PC-3 (cell line): ENCODE data around the gene GRB10. TPM values are rescaled to one million over a fixed set of nuclear protein-coding genes. Genes with fewer than 3 reads are reported as not detected.

Source experiments
- ATAC-seq: fragments of 200-7000 bp; cut with Tn5 transposase; 2 replicates; pipeline ENCODE4 v1.9.1; 2020; ENCODE audit warnings: mild to moderate bottlenecking, moderate library complexity
- BruUV-seq: library from RNA; stranded (reverse); fragments of 400-500 nt; replicated peaks from 2 replicates; lab custom pipeline; 2021; lab: Mats Ljungman, UMichigan
- CTCF ChIA-PET: fragments of 300-600 bp; sonication (Branson Sonifier 250); formaldehyde crosslinking; loops from one replicate; lab custom pipeline; 2022; ENCODE audit warnings: antibody characterized with exemption; lab: Charles Lee
- POLR2A ChIA-PET: fragments of 300-600 bp; sonication (Branson Sonifier 250); formaldehyde crosslinking; loops from one replicate; lab custom pipeline; 2022; ENCODE audit warnings: antibody characterized with exemption; ENCODE audit not compliant: unreplicated experiment; lab: Charles Lee
- DNase-seq: peaks from one replicate; pipeline ENCODE4 v3.0.0-alpha.2; 2015
- H2AFZ ChIP-seq: fragments of 300-600 bp; sonication (generic); 2 replicates; pipeline ENCODE4 v1.6.0; 2016; ENCODE audit warnings: antibody characterized with exemption, low read length
- H3F3A ChIP-seq: fragments of 300-600 bp; sonication (generic); one replicate; pipeline ENCODE4 v1.6.0; 2017; ENCODE audit warnings: antibody characterized with exemption, low read length, control low read depth, mild to moderate bottlenecking; ENCODE audit not compliant: unreplicated experiment
- H3K27ac ChIP-seq: fragments of 300-600 bp; sonication (generic); 2 replicates; pipeline ENCODE4 v1.5.1; 2016; ENCODE audit warnings: mild to moderate bottlenecking, low read length
- H3K27me3 ChIP-seq: fragments of 300-600 bp; sonication (generic); 2 replicates; pipeline ENCODE4 v1.6.1; 2016; ENCODE audit warnings: low read length, mixed read lengths
- H3K36me3 ChIP-seq: fragments of 300-600 bp; sonication (generic); 2 replicates; pipeline ENCODE4 v1.6.1; 2016; ENCODE audit warnings: low read depth, mixed run types, low read length, mixed read lengths
- H3K4me1 ChIP-seq: fragments of 300-600 bp; sonication (generic); 2 replicates; pipeline ENCODE4 v1.5.1; 2016; ENCODE audit warnings: low read length; ENCODE audit not compliant: insufficient read depth
- H3K4me2 ChIP-seq: fragments of 300-600 bp; sonication (generic); 2 replicates; pipeline ENCODE4 v1.6.0; 2016; ENCODE audit warnings: low read length
- H3K4me3 ChIP-seq: fragments of 300-600 bp; sonication (generic); 2 replicates; pipeline ENCODE4 v1.5.1; 2016; ENCODE audit warnings: mild to moderate bottlenecking, low read length, mixed read lengths
- H3K79me2 ChIP-seq: fragments of 300-600 bp; sonication (generic); 2 replicates; pipeline ENCODE4 v1.6.1; 2017; ENCODE audit warnings: low read length, mixed read lengths
- H3K9ac ChIP-seq: fragments of 300-600 bp; sonication (generic); 2 replicates; pipeline ENCODE4 v1.6.0; 2016; ENCODE audit warnings: mild to moderate bottlenecking, low read length
- H3K9me2 ChIP-seq: fragments of 300-600 bp; sonication (generic); replicated peaks from 2 replicates; pipeline ENCODE4 v1.6.1; 2016; ENCODE audit warnings: mixed run types, low read length, mixed read lengths
- H3K9me3 ChIP-seq: fragments of 300-600 bp; sonication (generic); 2 replicates; pipeline ENCODE4 v1.6.1; 2016; ENCODE audit warnings: low read length, mixed read lengths
- H4K20me1 ChIP-seq: fragments of 300-600 bp; sonication (generic); 2 replicates; pipeline ENCODE4 v1.6.1; 2016; ENCODE audit warnings: low read length, mixed read lengths
- CTCF ChIP-seq: fragments of 300-600 bp; sonication (generic); conservative IDR thresholded peaks from 2 replicates; pipeline ENCODE4 v1.5.1; 2017; ENCODE audit warnings: antibody characterized with exemption, low read depth, mild to moderate bottlenecking, low read length
- EZH2 ChIP-seq: fragments of 300-600 bp; sonication (generic); IDR thresholded peaks from one replicate; pipeline ENCODE4 v1.6.1; 2017; ENCODE audit warnings: antibody characterized with exemption, mild to moderate bottlenecking, low read length; ENCODE audit not compliant: unreplicated experiment
- EZH2phosphoT487 ChIP-seq: fragments of 300-600 bp; sonication (generic); IDR thresholded peaks from 2 replicates; pipeline ENCODE4 v1.6.1; 2018; ENCODE audit warnings: mild to moderate bottlenecking, antibody characterized with exemption, low read length, borderline replicate concordance
- intact Hi-C: fragments of 100-400 bp; cut with micrococcal nuclease; formaldehyde crosslinking; loops from 2 replicates; pipeline ENCODE4 v1.9.0; 2023
- total RNA-seq: library from RNA; depleted of rRNA; stranded (reverse); fragments of >200 nt; gene quantifications from 2 replicates; pipeline ENCODE4 v1.2.3, GENCODE V29; 2014

GRB10 gene
- total RNA-seq, 1 experiment from 2014 or later: 61.3 TPM

GRCh38 chr7:50707236-50708006 lies 75.3 kb downstream of the GRB10 start:
- ATAC-seq: no peak
- H3K9ac ChIP-seq: no peak overlapping the region
- TF ChIP-seq EZH2phosphoT487 (no peak), CTCF (no peak)
- H3F3A ChIP-seq: no peaks in the 10 kb centered on the region
- H3K4me3 ChIP-seq: no peak overlapping the region
- intact Hi-C loops: no loop called here
- ChIA-PET POLR2A (interaction anchor here (0.8 kb wide), 1 partner anchor 14 kb away, joined by 4 read pairs; no protein-coding TSS in a partner anchor), CTCF (no interaction called here)
- no peaks in the 10 kb centered on the region for H3K9me3 ChIP-seq
- no peaks in the 10 kb centered on the region for H3K27me3 ChIP-seq
- peaks cover 14% of the 10 kb centered on the region; the same call in 1 of the 2 replicates for H4K20me1 ChIP-seq
- BruUV-seq: no TSS peak
- no peak overlapping the region for H3K4me2 ChIP-seq
- H2AFZ ChIP-seq: no peak overlapping the region
- peaks cover 65% of the 10 kb centered on the region for H3K79me2 ChIP-seq
- H3K9me2 ChIP-seq: no peaks in the 10 kb centered on the region
- peaks cover 49% of the 10 kb centered on the region for H3K4me1 ChIP-seq
- H3K27ac ChIP-seq: peak overlapping the region; percentile 42
- 0 out of 2 replicates have a peak, but pooled peaks cover 2% of the 10 kb centered on the region for H3K36me3 ChIP-seq
- no peak for DNase-seq

GRCh38 chr7:50706469-50706937 lies 76.2 kb downstream of the GRB10 start:
- Histone ChIP-seq H3K9ac (no peak overlapping the region), H3K27ac (peak overlapping the region; percentile 42), H3F3A (no peaks in the 10 kb centered on the region), H2AFZ (no peak overlapping the region), H3K36me3 (0 out of 2 replicates have a peak, but pooled peaks cover 3% of the 10 kb centered on the region), H3K27me3 (no peaks in the 10 kb centered on the region), H3K79me2 (peaks cover 55% of the 10 kb centered on the region), H3K4me2 (0 out of 2 replicates have a peak overlapping the region, but pooled peaks have one; percentile 6), H3K9me3 (no peaks in the 10 kb centered on the region), H3K4me3 (no peak overlapping the region), H3K4me1 (peaks cover 39% of the 10 kb centered on the region), H3K9me2 (no peaks in the 10 kb centered on the region), H4K20me1 (peaks cover 8% of the 10 kb centered on the region; the same call in 1 of the 2 replicates)
- no peak for TF ChIP-seq CTCF
- BruUV-seq: no TSS peak
- POLR2A ChIA-PET: interaction anchor here (0.8 kb wide), 1 partner anchor 15 kb away, joined by 4 read pairs; no protein-coding TSS in a partner anchor
- intact Hi-C loops: no loop called here
- ATAC-seq (peak; percentile 48), DNase-seq (peak; percentile 73)
- CTCF ChIA-PET: no interaction called here

GRCh38 chr7:50704844-50705243 lies 77.9 kb downstream of the GRB10 start:
- Histone ChIP-seq H3K9ac (no peak overlapping the region), H3K4me2 (no peak overlapping the region), H3F3A (no peaks in the 10 kb centered on the region), H3K36me3 (peaks cover 6% of the 10 kb centered on the region; the same call in 1 of the 2 replicates), H3K79me2 (peaks cover 39% of the 10 kb centered on the region), H3K27me3 (no peaks in the 10 kb centered on the region), H2AFZ (no peak overlapping the region), H3K4me1 (peaks cover 33% of the 10 kb centered on the region), H3K9me2 (no peaks in the 10 kb centered on the region), H3K9me3 (no peaks in the 10 kb centered on the region), H4K20me1 (peaks cover 8% of the 10 kb centered on the region; the same call in 1 of the 2 replicates), H3K27ac (no peak overlapping the region), H3K4me3 (no peak overlapping the region)
- CTCF ChIA-PET: no interaction called here
- POLR2A ChIA-PET: interaction anchor here (0.6 kb wide), 1 partner anchor 546 kb away, joined by 4 read pairs; no protein-coding TSS in a partner anchor
- no TSS peak for BruUV-seq
- DNase-seq (no peak), ATAC-seq (no peak)
- intact Hi-C loops: no loop called here
- TF ChIP-seq CTCF (no peak), EZH2 (no peak), EZH2phosphoT487 (no peak)
